ENCODE data around the gene CD300H. TPM values are rescaled to one million over a fixed set of nuclear protein-coding genes. Genes with fewer than 3 reads are reported as not detected.
"Not testable (repeated sequence)": the region's sequence is repeated elsewhere in the genome, so short reads cannot be mapped to it uniquely, and the experiment has no call there.

Gene CD300H
- total RNA-seq, 1 donor from 2014 or later, result not detected

GRCh38 chr17:74528491-74529199, 38.7 kb downstream of the CD300H start:
- DNase-seq (ENCODE audit: extremely low read depth, low read depth, low spot score), result no peak

GRCh38 chr17:74527756-74528155, 39.6 kb downstream of the CD300H start:
- no peak for DNase-seq (ENCODE audit: extremely low read depth, low read depth, low spot score)

- DNase-seq (ENCODE audit: extremely low read depth, low read depth, low spot score), result no peak
Measured at GRCh38 chr17:74527081-74527480, 40.2 kb downstream of the CD300H start.

DNA sequence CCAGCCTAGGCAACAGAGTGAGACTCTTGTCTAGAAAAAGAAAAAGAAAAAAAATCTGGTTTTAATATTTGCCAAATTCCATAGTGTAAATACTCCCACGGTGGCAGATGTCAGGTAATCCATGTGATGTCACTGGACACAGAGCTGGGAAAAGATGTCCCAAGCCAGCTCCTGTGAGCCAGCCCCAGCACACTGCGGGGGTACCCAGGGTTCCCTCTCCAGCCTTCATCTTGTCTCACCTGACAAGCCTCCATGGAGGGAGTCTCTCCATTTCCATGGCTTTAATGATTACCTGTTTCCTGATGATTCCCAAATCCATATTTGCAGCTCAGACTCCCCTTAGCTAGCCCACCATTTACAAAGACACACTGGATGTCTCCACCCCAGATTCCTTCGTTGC, 40.6 kb downstream of the CD300H start:
- no peak for DNase-seq (ENCODE audit: extremely low read depth, low read depth, low spot score)

DNA sequence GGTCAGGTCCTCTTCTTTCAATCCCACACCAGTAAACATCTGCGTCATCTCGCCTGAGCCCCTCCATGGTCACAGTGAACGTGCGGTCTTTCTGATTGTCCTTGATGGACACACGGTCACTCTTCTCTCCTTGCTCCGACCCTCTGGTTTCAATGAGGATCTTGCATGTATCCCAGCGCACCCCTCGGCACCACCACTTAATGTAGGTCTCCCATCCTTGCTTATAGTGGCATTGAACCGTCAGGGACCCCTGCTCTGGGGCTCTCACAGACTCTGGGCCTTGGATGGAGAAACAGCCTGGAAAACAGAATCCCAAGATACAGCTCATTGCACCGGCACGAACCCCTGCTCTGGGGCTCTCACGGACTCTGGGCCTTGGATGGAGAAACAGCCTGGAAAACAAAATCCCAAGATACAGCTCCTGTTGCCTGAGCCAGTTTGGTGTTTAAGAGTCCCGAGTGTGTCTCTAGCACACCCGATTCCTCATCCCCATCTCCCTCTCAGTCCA, 41.5 kb downstream of the CD300H start:
- no peak for DNase-seq (ENCODE audit: extremely low read depth, low read depth, low spot score)

- DNase-seq (ENCODE audit: extremely low read depth, low read depth, low spot score), result no peak
Measured at GRCh38 chr17:74525465-74525725, 41.9 kb downstream of the CD300H start.

GRCh38 chr17:74524653-74525464, 42.5 kb downstream of the CD300H start:
- DNase-seq (ENCODE audit: extremely low read depth, low read depth, low spot score), result no peak

- DNase-seq (ENCODE audit: extremely low read depth, low read depth, low spot score), result no peak
Measured at GRCh38 chr17:74523308-74523707, 44.0 kb downstream of the CD300H start.

GRCh38 chr17:74522381-74523105, 44.8 kb downstream of the CD300H start:
- no peak for DNase-seq (ENCODE audit: extremely low read depth, low read depth, low spot score)

DNA sequence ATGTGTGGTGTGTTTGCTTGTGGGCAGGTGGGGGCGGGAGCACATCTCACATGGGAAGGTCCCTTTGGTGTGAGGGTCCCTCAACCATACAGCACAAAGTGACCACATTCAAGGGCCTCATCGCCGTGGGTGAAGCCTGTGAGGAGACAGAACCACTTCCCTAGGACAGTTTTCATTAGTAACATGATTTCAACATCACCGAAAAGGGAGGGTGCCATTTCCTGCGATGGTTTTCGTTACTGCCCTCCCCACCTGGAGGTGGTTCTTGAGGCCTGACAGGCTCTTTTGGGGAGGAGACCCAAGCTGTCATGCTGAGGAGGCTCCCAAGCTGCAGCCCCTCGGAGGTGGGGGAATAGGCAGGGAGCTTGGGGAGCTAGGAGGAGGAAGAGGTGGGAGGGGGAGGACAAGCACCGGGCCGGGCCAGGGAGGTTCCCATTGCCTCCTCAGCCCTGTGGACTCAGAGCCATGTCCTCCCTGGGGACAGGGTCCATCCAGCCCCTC, 45.6 kb downstream of the CD300H start:
- no peak for DNase-seq (ENCODE audit: extremely low read depth, low read depth, low spot score)

DNA sequence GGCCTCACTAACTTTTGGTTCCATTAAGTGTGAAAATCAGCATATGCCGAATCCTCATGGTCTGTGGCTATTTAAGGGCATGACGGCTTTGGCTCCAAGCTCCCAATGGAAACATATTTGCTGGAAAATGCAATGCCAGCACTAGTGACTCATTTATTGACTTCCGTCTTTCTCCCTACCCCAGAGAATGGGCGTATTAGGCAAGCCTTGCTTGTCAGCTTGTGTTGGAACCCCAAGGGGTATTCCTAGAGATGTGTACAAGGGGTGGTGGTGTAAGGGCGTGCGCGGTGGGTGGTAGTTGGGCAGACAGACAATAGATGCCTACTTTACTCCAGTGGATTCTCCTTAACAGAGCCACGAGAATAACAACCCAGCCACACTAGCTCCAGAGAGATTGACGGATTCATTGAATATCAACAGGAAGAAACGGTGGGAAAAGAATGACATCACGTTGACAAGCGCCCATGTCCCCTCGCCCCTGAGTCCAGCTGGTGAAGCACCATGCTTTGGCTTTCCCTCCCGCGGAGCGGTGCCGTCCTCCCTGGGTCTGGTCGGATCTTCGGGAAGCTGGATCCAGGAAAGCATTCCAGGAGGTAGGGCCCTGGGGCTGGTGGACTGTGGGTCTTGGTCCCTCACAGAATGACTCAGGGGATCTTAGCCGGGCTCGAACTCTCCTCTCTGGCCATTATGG, 46.4 kb downstream of the CD300H start:
- no peak for DNase-seq (ENCODE audit: extremely low read depth, low read depth, low spot score)

- no peak for DNase-seq (ENCODE audit: extremely low read depth, low read depth, low spot score)
Measured at GRCh38 chr17:74520016-74520434, 47.3 kb downstream of the CD300H start.

DNA sequence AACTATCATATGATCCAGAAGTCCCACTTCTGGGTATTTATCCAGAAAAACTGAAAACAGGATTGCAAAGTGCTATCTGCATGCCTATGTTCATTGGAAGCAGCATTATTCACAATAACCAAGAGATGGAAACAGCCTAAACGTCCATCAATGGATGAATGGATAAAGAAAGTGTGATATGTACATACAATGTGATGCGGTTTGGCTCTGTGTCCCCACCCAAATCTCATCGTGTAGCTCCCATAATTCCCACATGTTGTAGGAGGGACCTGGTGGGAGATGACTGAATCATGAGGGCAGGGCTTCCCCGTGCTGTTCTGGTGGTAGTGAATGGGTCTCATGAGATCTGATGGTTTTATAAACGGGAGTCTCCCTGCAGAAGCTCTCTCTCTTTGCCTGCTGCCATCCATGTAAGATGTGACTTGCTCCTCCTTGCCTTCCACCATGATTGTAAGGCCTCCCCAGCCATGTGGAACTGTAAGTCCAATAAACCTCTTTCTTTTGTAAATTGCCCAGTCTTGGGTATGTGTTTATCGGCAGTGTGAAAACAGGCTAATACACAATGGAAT, 48.8 kb downstream of the CD300H start:
- not testable (repeated sequence) for DNase-seq (ENCODE audit: extremely low read depth, low read depth, low spot score)

- DNase-seq (ENCODE audit: extremely low read depth, low read depth, low spot score), result no peak
Measured at GRCh38 chr17:74516561-74517328, 50.6 kb downstream of the CD300H start.

- no peak for DNase-seq (ENCODE audit: extremely low read depth, low read depth, low spot score)
Measured at GRCh38 chr17:74515941-74516340, 51.4 kb downstream of the CD300H start.

DNA sequence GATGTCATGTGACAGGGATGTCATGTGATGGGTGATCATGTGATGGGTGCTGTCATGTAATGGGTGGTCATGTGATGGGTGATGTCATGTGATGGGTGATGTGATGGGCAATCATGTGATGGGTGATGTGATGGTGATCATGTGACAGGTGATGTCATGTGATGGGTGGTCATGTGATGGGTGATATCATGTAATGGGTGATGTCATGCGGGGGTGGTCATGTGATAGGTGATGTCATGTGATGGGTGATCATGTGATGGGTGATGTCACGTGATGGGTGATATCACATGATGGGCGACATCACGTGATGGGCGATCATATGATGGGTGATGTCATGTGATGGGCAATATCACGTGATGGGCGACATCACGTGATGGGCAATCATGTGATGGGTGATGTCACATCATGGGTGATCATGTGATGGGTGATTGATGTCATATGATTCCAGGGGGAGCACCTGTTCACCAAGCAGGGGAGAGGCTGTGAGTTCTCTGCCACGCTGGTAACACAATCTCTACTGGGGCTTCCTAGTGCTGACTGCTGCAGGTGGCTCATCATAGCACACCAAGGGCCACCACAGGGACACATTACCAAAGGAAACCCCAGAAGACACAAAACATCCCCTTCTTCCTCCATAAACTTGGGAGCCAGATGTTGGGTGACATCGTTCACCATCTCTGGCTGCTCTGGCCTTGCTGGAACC, 52.5 kb downstream of the CD300H start:
- DNase-seq (ENCODE audit: extremely low read depth, low read depth, low spot score), result no peak

GRCh38 chr17:74513987-74514631, 53.2 kb downstream of the CD300H start:
- DNase-seq (ENCODE audit: extremely low read depth, low read depth, low spot score), result no peak

GRCh38 chr17:74512624-74513091, 54.7 kb downstream of the CD300H start:
- DNase-seq (ENCODE audit: extremely low read depth, low read depth, low spot score), result no peak
